Calu3 (cell line): Measurements from ENCODE around the gene NT5DC3. TPM values are rescaled to one million over a fixed set of nuclear protein-coding genes. Genes with fewer than 3 reads are reported as not detected.
"Not testable (repeated sequence)": the region's sequence is repeated elsewhere in the genome, so short reads cannot be mapped to it uniquely, and the experiment has no call there.

ENCODE experiments used
- BruUV-seq: library from RNA; stranded (reverse); fragments of 400-500 nt; replicated peaks from 2 replicates; lab custom pipeline; 2021; lab: Mats Ljungman, UMichigan
- CTCF ChIA-PET: fragments of 300-600 bp; sonication (Branson Sonifier 250); formaldehyde crosslinking; loops from one replicate; lab custom pipeline; 2022; ENCODE audit warnings: antibody characterized with exemption; lab: Charles Lee
- DNase-seq: peaks from one replicate; pipeline ENCODE4 v3.0.0; 2022
- H3K27ac Mint-ChIP-seq: one replicate; pipeline ENCODE4 v1.8.0; 2022; ENCODE audit warnings: mixed read lengths; ENCODE audit not compliant: unreplicated experiment
- H3K27me3 Mint-ChIP-seq: one replicate; pipeline ENCODE4 v1.8.0; 2022; ENCODE audit warnings: mixed read lengths; ENCODE audit not compliant: unreplicated experiment
- H3K36me3 Mint-ChIP-seq: one replicate; pipeline ENCODE4 v1.8.0; 2022; ENCODE audit warnings: mild to moderate bottlenecking, moderate library complexity, mixed read lengths; ENCODE audit not compliant: insufficient read depth, unreplicated experiment
- H3K4me1 Mint-ChIP-seq: one replicate; pipeline ENCODE4 v1.8.0; 2022; ENCODE audit warnings: mild to moderate bottlenecking, low read depth, mixed read lengths; ENCODE audit not compliant: unreplicated experiment
- H3K4me3 Mint-ChIP-seq: one replicate; pipeline ENCODE4 v1.8.0; 2022; ENCODE audit warnings: mild to moderate bottlenecking, low read depth, moderate library complexity, mixed read lengths; ENCODE audit not compliant: unreplicated experiment
- H3K9me3 Mint-ChIP-seq: one replicate; pipeline ENCODE4 v1.8.0; 2022; ENCODE audit warnings: low read depth, mixed read lengths; ENCODE audit not compliant: unreplicated experiment
- intact Hi-C: fragments of 100-400 bp; cut with micrococcal nuclease; formaldehyde crosslinking; loops from one replicate; pipeline ENCODE4 v1.10.0; 2022; ENCODE audit not compliant: unreplicated experiment
- total RNA-seq: library from RNA; stranded (reverse); gene quantifications from 2 replicates; pipeline ENCODE4 v1.2.3, GENCODE V29; 2022
- TF ChIP-seq, protein P1 (sequence below): fragments of 200-600 bp; IDR thresholded peaks from one replicate; pipeline ENCODE4 v1.8.0; 2022; ENCODE audit warnings: antibody characterized with exemption; ENCODE audit not compliant: unreplicated experiment

Gene NT5DC3
- total RNA-seq, 1 experiment from 2014 or later: 24.0 TPM

DNA sequence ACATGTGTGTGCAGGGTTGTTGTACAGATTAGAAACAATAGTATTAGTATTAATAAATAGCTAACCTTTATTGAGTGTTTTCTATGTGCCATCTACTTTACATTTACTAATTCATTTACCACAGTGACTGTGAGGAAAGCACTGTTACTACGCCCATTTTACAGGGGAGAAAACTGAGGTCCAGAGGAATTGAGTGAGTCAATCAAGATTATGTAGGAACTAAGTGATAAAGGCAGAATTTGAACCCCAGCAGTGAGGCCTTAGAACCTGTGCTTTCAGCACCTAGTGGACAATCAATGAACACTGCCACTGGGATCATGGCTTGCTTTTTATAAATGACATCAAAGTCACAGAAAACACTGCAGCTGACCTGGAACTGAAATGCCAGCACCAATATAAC, 28.2 kb downstream of the NT5DC3 start:
- no peaks in the 10 kb centered on the region for H3K27me3 Mint-ChIP-seq
- intact Hi-C loops: no loop called here
- BruUV-seq: no TSS peak
- no peaks in the 10 kb centered on the region for H3K4me1 Mint-ChIP-seq
- DNase-seq: no peak
- H3K9me3 Mint-ChIP-seq: no peaks in the 10 kb centered on the region
- H3K4me3 Mint-ChIP-seq: no peak overlapping the region
- H3K36me3 Mint-ChIP-seq: peaks cover 12% of the 10 kb centered on the region
- CTCF ChIA-PET: no interaction called here
- TF ChIP-seq, protein P1, sequence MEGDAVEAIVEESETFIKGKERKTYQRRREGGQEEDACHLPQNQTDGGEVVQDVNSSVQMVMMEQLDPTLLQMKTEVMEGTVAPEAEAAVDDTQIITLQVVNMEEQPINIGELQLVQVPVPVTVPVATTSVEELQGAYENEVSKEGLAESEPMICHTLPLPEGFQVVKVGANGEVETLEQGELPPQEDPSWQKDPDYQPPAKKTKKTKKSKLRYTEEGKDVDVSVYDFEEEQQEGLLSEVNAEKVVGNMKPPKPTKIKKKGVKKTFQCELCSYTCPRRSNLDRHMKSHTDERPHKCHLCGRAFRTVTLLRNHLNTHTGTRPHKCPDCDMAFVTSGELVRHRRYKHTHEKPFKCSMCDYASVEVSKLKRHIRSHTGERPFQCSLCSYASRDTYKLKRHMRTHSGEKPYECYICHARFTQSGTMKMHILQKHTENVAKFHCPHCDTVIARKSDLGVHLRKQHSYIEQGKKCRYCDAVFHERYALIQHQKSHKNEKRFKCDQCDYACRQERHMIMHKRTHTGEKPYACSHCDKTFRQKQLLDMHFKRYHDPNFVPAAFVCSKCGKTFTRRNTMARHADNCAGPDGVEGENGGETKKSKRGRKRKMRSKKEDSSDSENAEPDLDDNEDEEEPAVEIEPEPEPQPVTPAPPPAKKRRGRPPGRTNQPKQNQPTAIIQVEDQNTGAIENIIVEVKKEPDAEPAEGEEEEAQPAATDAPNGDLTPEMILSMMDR: no peak
- no peak overlapping the region for H3K27ac Mint-ChIP-seq

DNA sequence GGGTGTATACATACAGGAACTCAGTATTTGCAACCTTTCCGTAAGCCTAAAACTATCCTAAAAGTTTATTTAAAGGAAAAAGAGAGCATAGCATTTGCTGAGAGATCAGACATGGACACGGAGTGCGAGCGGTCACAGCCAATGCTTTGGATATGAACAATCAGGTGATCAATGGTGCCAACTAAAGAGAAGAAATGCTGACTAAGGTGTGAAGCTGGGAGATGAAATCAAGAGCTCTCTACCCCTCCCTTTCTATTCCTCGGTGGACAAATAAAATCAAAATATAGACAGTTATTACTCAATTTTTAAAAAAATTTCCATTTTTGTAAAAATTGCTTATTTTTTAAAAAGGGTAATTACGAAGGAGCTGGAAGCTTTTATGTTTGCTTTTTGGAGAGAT, 29.2 kb downstream of the NT5DC3 start:
- Mint-ChIP-seq H3K9me3 (no peaks in the 10 kb centered on the region), H3K4me3 (no peak overlapping the region), H3K36me3 (peaks cover 16% of the 10 kb centered on the region), H3K27ac (no peak overlapping the region), H3K27me3 (no peaks in the 10 kb centered on the region), H3K4me1 (peaks cover 8% of the 10 kb centered on the region)
- CTCF ChIA-PET: interaction anchor here (0.6 kb wide), 1 partner anchor 1971 kb away, joined by 3 read pairs; no protein-coding TSS in a partner anchor
- no peak for DNase-seq
- intact Hi-C loops: no loop called here
- TF ChIP-seq, protein P1: no peak
- BruUV-seq: no TSS peak

- TF ChIP-seq, protein P1: no peak
- Mint-ChIP-seq H3K27ac (no peak overlapping the region), H3K36me3 (peaks cover 30% of the 10 kb centered on the region), H3K9me3 (no peaks in the 10 kb centered on the region), H3K4me1 (peaks cover 25% of the 10 kb centered on the region), H3K4me3 (no peak overlapping the region), H3K27me3 (no peaks in the 10 kb centered on the region)
- no TSS peak for BruUV-seq
- CTCF ChIA-PET: no interaction called here
- no peak for DNase-seq
- intact Hi-C loops: no loop called here
Measured at GRCh38 chr12:103810111-103810510, 30.9 kb downstream of the NT5DC3 start.

- H3K4me1 Mint-ChIP-seq: peaks cover 30% of the 10 kb centered on the region
- H3K4me3 Mint-ChIP-seq, CTCF ChIA-PET, H3K27ac Mint-ChIP-seq, DNase-seq, intact Hi-C loops, H3K27me3 Mint-ChIP-seq, BruUV-seq, H3K9me3 Mint-ChIP-seq: not testable (repeated sequence)
- H3K36me3 Mint-ChIP-seq: peaks cover 31% of the 10 kb centered on the region
Measured at GRCh38 chr12:103809639-103810038, 31.4 kb downstream of the NT5DC3 start.

DNA sequence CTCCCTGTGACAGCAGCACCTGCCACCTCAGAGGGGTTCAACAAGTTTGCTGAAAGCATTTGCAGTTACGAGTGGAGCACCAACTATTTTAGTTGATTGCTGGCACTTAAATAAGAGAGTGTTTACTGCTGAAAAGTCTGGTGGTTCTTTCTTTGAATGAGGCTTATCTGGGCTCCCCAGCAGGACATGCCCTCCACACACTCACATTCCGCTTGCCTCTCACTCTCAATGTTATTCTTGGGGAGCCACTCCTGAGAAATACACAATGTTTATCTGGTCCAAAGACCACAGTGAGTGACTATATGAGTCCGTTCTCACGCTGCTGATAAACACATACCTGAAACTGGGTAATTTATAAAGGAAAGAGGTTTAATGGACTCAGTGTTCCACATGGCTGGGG, 31.9 kb downstream of the NT5DC3 start:
- TF ChIP-seq, protein P1: no peak
- Mint-ChIP-seq H3K4me3 (no peak overlapping the region), H3K4me1 (peaks cover 35% of the 10 kb centered on the region), H3K9me3 (peaks cover 2% of the 10 kb centered on the region), H3K27ac (no peak overlapping the region), H3K36me3 (peaks cover 30% of the 10 kb centered on the region), H3K27me3 (no peaks in the 10 kb centered on the region)
- no peak for DNase-seq
- CTCF ChIA-PET: no interaction called here
- BruUV-seq: no TSS peak
- intact Hi-C loops: no loop called here
